Esophagus squamous epithelium (tissue), 4 donors: Measurements from ENCODE around the gene CENPQ.

Experiments used
- POLR2A ChIP-seq, 4 donors: fragments of 450-650 bp; IDR thresholded peaks; one replicate each; pipeline ENCODE4 v1.6.1; 2017; ENCODE audit warnings: antibody characterized with exemption in 4 of 4, mild to moderate bottlenecking in 4 of 4, moderate library complexity in 3 of 4
- TF ChIP-seq, protein P1 (sequence below), 6 experiments: fragments of 450-650 bp in 4 of 6; fragments of 200-600 bp in 2 of 6; sonication (generic) in 2 of 6; IDR thresholded peaks; one replicate each; pipeline ENCODE4 v1.5.1; 2016 to 2019; ENCODE audit warnings: antibody characterized with exemption in 6 of 6, mild to moderate bottlenecking in 4 of 6, moderate library complexity in 4 of 6

DNA sequence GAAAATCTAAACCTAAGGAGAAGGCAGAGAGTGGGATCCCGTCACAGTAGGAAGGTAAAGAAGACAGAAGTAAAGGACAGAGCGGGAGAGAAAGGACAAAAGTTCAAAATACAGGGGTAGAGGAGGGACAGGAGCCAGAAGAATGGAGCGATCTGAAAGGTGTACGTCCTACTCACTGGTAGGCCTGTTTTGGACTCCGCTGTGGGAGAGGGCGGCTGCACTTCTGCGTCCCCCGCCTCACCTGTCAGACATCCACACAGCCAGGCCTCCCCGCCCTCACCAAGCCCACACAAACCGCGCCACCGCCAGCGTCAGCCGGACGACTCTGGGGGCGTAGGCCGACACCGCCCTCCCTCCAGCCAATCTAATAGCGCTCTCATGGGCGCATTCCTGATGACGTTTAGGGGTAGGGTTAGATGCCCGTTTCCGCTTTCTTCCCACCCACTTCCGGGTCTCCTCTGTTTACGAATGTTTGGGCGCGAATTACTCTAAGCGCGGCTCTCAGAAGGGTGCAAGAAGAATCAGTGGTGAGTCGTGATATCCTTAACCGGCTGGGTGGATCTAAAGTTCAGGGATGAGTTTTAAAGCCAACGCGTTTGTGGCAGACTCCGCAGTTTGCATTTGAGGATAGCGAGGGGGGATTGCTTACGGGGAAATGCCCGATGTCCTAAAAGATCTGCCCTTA is at the start of gene CENPQ, which contains the start of gene MMUT:
- TF ChIP-seq, protein P1, sequence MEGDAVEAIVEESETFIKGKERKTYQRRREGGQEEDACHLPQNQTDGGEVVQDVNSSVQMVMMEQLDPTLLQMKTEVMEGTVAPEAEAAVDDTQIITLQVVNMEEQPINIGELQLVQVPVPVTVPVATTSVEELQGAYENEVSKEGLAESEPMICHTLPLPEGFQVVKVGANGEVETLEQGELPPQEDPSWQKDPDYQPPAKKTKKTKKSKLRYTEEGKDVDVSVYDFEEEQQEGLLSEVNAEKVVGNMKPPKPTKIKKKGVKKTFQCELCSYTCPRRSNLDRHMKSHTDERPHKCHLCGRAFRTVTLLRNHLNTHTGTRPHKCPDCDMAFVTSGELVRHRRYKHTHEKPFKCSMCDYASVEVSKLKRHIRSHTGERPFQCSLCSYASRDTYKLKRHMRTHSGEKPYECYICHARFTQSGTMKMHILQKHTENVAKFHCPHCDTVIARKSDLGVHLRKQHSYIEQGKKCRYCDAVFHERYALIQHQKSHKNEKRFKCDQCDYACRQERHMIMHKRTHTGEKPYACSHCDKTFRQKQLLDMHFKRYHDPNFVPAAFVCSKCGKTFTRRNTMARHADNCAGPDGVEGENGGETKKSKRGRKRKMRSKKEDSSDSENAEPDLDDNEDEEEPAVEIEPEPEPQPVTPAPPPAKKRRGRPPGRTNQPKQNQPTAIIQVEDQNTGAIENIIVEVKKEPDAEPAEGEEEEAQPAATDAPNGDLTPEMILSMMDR (IDR thresholded peaks at IDR 0.05) = peak in 1 of 6 experiments; percentile 19
- peak in 3 of 4 donors; percentile 83 to 95 (median 85) for TF ChIP-seq POLR2A (IDR thresholded peaks at IDR 0.05)
